Measurements from ENCODE around the gene TRPM6.

TRPM6 gene

DNA sequence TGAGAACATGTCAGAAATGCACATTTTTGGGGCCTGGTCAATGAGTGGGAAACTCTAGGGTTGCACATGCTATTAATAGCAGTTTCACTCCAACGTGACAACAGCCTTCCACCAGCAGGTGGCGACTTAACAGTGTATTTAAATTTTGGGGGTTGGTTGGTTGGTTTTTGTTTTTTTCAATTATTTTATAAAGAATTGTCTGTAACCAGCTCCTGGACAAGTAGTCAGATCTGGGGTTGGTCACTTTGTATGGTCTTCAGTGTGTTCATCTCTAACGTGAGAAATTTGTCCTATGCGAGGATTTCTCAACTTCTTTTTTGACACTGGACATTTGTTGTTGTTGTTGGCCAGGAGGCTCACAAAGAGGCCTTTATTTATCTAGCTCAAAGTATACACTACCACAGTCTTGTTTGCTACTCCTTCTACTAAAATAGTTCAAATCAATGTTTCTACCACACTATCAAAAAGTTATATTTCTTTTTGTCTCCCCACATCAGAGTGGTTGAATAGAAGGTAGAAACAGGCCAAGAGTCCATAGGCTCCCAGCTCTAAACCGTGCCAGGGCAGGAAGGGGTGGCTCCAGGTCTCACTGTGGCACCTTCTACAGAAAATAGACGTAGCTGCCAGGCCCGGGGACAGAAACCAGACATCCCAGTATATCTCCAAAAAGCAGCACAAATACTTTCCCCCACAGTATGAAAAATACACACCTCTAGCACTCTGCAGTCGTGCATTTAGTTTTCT, 110.4 kb downstream of the TRPM6 start:
- in situ Hi-C loops (cut with MboI; ENCODE audit: low sequenced_read_pairs), result loop anchor here (10.0 to 25.0 kb wide), 2 partner anchors 227 to 410 kb away; no protein-coding TSS in a partner anchor

DNA sequence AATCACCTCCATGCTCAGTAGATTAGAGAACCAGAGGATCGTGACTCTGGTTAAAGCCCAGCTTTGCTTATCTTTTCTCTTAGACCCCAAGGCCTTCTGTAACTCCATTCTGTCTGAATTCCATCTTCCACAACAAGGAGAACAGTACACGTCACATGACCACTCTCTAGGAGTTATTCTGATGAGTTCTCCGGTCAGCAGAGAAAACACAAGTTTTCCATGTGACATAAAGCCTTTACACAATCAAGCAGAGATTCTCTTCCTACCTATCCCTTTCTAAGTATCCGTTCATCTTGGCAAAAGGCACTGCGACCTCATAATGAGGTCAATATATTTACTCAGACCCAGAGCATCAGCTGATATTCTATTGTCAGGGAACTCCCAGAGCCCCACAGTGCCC, 112.3 kb downstream of the TRPM6 start:
- in situ Hi-C loops (cut with MboI; ENCODE audit: low sequenced_read_pairs), result loop anchor here (10.0 to 25.0 kb wide), 2 partner anchors 229 to 412 kb away; no protein-coding TSS in a partner anchor

DNA sequence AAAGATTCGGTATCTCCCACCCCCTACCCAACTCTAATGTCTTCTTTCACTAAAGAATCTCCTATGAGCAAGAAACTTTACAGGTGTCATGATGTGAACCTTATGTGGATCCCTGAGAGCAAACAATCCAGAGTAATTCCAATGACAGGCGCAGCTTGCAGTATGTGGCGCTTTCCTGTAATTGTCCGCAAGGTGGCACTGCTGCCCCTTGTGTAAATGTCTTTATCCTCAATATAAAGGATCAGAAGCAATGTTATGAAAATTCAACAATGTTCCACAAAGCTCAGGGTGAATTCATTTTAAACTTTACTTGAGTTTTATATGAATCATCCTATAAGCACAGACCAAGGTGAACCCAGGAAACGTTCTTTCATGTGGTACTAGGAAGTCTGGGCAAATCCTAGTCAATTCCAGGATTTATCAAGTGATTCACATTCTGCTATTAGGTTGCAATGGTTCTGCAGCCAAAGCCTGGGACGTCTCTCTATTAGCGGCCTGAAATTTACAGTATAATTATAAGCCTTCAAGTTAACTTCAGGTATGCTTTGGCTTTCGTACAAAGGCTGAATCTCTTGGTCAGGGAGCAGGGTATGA, 113.7 kb downstream of the TRPM6 start:
- in situ Hi-C loops (cut with MboI; ENCODE audit: low sequenced_read_pairs), result loop anchor here (5.0 to 10.0 kb wide), 2 partner anchors 231 to 303 kb away; no protein-coding TSS in a partner anchor

DNA sequence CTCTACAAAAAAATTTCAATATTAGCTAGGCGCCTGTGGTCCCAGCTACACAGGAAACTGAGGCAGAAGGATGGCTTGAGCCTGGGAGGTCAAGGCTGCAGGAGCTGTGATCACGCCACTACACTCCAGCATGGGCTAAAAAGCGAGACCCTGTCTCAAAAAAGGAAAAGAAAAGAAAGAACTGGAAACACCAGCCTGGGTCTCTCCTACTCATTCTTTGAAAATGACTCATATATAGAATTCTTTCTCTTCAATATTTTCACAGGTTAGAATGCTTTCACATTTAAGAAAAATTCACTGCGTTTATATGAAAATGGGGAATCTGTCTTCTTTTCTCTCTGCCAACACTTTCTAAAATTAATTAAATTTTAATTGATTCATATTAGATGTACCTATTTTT, 115.6 kb downstream of the TRPM6 start:
- in situ Hi-C loops (cut with MboI; ENCODE audit: low sequenced_read_pairs), result loop anchor here (5.0 to 10.0 kb wide), 2 partner anchors 233 to 305 kb away; no protein-coding TSS in a partner anchor

DNA sequence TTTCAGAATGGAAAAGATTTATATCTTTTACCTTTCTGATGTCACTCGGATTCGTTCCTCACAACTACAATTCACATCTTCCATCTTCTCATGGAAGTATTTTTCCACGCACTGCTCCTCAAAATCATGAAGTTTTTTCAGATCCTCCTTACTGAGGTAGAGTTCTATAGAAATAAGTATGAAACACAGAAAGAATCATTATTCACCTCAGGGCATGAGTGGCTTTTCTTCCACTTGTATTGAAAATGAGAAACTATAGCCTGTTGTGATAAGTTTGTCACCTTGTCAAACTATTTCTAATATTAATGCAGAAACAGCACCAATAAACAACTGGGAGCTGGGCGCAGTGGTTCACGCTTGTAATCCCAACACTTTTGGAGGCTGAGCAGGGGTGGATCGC, 116.0 kb downstream of the TRPM6 start:
- in situ Hi-C loops (cut with MboI; ENCODE audit: low sequenced_read_pairs), result loop anchor here (5.0 to 10.0 kb wide), 2 partner anchors 233 to 306 kb away; no protein-coding TSS in a partner anchor

DNA sequence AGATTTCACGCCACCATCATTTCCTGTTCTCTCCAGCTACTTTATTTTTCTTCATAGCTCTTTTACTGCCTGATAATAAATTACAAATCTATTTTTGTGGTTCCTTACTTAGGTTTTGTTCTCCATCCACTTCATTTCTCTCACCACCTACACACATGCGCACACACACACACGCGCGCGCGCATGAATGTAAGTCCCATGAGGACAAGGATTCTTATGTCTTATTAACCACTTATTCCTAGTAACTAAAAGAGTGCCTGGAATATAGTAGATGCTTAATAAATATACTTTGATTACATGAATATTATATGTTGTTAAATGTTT, 116.5 kb downstream of the TRPM6 start:
- in situ Hi-C loops (cut with MboI; ENCODE audit: low sequenced_read_pairs), result loop anchor here (5.0 to 10.0 kb wide), 2 partner anchors 234 to 306 kb away; no protein-coding TSS in a partner anchor

DNA sequence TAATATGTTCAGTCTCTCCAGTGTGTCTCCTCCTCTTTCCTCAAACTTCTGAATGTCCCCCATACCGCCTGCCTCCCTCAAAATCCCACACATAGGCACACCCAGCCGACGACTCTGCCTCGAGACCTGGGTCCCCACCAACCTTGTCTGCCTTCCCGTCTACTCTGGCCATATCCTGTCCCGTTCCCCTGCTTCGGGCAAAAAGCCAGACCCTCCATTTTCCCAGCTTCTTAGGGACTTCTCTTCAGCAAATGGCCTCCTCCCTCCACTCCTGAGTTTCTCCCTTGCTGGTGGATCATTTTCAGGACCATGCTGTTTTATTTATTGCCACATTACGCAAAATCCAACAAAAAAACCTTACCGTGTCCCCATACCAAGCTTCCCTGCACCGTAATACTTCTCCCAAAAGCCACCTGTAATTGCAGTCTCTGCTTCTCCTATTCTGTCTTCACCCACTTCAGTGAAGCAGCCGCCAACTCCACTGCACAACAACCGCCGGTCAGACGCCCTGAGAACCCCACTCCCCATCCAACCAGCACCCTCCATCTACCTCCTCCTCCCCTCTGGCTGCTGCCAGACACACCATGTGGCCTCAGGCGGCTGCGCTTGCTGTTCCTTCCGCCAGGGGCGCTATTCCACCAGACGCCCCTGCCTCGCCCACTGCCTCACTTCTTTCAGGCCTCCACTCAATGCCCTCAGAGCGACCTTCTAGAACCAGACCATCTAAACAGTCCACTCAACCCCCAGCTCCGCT, 117.0 kb downstream of the TRPM6 start:
- in situ Hi-C loops (cut with MboI; ENCODE audit: low sequenced_read_pairs), result loop anchor here (5.0 to 10.0 kb wide), 2 partner anchors 234 to 307 kb away; no protein-coding TSS in a partner anchor

DNA sequence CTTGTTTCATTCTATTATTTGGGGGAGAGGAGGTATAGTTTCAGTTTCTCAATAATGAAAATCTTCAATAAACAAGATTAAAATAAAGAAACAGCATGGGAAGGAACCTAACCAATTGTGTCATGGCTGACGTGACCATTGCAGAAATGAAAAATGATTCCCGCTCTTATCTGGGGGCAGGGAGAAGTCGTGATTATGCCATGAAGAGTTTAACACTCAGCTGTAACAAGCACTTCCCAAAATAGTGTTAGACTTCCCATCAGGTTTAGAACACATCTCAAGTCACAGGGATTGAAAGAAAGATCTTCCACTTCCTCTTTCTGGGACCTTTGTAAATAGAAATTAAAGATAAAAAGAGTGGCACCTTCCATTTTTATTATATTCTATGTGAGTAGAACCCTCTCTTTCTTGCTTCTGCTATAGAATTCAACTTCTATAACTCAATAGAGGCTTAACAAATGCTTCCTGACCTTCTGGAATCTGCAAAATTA, 122.2 kb downstream of the TRPM6 start:
- in situ Hi-C loops (cut with MboI; ENCODE audit: low sequenced_read_pairs), result no loop called here

DNA sequence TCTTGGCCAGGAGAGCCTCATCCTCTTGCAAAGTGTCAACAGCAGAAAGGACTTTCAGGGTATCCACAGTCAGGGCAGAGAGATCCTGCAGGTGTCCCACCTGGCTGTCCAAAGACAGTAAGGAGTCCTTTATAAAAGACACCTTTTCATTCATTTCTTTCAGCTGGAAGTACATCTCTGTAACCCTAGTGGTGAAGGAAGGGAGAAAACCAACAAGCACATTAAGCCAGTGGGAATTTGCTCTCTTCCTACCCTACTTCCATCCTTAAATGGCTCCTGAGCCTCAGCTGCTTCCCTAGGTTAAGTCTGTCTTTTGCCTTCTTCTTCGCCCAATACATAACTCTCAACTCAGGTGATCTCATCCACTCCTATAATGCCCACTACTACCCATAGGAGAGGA, 124.8 kb downstream of the TRPM6 start:
- in situ Hi-C loops (cut with MboI; ENCODE audit: low sequenced_read_pairs), result no loop called here

DNA sequence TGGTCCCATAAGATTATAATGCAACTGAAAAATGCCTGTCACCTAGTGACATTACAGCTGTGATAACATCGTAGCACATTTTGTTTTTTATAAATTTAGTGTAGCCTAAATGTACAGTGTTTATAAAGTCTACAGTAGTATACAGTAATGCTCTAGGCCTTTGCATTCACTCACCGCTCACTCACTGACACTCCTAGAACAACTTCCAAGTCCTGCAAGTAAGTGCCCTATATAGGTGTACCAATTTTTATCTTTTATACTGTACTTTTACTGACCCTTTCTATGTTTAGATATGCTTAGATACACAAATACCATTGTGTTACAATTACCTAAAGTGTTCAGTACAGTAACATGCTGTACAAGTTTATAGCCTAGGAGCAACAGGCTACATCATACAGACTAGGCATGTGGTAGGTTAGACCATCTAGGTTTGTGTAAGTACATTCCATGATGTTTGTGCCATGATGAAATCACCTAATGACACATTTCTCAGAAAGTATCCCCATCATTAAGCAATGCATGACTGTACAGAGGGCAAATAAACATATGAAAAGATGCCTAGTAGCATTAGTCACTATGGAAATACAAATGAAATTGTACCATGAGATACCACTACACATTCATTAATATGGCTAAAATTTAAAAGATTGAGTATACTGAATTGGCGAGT, 127.6 kb downstream of the TRPM6 start:
- in situ Hi-C loops (cut with MboI; ENCODE audit: low sequenced_read_pairs), result no loop called here

DNA sequence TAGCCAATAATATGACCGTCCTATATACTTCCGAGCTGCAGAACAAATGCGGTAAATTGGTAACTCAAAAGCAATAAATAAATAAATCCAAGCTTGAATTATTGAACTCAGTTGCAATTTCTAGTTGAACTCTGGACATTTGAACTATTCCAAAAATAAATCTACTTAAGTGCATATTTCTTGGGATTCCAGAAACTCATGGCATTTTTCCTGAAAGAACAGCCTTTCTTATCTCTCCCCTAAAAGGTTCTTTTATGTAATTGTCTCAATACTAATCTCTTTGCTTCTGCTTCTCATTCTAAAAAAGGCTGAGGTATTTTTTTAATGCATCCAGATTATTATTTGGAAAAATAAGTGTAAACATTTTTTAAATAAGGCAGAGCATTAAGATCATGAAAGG, 131.7 kb downstream of the TRPM6 start:
- in situ Hi-C loops (cut with MboI; ENCODE audit: low sequenced_read_pairs), result no loop called here

DNA sequence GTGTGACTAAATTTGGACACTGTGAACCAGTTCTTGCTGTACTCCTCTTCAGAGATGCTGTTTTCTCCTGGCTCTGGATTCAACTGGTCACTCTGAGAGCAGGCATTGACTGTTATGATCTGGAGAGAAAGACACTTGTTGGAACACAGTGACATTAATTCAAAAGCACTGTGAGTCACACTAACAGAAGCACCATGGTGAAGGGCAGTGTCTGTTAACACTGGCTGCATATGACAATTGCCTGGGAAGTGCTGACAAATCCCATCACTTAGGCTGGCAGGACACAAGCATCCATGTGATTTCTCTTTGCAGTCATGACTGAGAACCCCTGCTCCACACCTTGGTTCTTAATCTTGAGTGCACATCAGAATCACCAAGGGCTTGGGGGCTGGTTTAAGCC, 132.4 kb downstream of the TRPM6 start:
- in situ Hi-C loops (cut with MboI; ENCODE audit: low sequenced_read_pairs), result no loop called here

DNA sequence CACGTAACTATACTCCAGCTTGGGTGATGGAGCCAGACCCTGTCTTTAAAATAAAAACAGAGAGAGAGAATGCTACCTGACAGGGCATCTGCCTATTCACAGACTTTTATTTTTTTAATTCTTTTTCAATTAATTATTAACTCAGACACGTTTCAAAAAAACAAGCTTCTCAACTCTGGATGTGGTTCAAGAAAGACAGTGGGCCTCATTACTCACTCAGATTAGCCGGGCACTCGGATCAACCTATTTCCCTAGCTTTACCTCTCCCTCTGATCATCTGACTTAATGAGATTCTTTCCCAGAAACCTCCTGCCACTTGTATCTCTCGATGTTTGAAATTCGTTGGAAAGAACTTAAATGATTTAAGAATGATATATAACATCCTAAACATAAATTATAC, 134.1 kb downstream of the TRPM6 start:
- in situ Hi-C loops (cut with MboI; ENCODE audit: low sequenced_read_pairs), result no loop called here

DNA sequence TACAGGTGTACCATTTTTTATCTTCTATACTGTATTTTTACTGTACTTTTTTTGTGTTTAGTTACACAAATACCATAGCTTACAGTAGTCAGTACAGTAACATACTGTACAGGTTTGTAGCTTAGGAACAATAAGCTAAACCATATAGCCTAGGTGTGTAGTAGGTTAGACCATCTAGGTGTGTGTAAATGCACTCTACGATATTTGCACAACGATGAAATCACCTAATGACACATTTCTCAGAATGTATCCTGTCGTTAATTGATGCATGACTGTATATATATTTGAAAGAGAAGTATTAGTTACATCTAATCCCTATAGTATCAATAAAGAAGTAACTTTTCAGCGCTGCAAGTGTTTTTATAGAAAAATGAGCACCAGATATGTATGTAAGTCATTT, 138.8 kb downstream of the TRPM6 start:
- in situ Hi-C loops (cut with MboI; ENCODE audit: low sequenced_read_pairs), result no loop called here

DNA sequence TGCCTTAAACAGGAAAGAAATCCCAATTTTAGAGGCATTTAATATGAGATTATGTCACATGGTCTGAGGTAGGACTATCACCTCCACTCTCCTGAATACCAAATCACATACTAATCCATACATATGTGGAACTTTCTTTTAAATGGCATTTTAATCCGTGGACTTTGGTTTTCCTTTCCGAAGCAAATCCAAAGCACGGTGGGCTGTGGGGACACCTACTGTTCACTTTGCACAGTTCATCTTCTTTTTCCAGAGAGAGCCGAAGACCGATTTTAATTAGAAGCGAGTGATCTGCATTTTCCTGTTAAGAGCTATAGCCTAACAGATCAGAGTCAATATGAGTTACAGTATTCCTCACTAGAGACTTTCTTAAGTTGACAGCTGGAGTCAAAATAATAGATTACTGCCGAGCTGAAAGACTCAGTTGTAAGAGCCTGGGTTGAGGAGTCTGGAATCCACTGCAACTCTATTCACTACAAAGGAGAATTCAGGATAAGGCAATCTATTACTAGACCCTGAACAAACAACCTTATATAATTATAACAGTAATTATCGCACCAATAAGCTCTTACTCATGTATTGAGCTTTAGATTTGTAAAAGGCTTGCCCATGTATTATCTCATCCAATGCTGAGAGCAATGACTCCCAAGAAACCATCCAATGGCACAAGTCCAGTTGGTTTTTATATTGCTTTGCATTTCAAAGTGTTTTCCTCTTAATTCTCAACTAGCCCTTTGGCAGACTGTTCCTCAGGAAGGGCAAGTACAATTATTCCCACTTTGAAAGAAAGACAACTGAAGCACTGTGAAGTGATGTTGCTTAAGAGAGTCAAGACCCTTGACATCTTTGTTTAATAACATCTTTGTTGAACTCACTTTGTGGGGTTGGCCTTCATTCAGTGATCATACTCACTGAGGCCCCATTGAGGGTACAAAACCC, 144.7 kb downstream of the TRPM6 start:
- in situ Hi-C loops (cut with MboI; ENCODE audit: low sequenced_read_pairs), result no loop called here

DNA sequence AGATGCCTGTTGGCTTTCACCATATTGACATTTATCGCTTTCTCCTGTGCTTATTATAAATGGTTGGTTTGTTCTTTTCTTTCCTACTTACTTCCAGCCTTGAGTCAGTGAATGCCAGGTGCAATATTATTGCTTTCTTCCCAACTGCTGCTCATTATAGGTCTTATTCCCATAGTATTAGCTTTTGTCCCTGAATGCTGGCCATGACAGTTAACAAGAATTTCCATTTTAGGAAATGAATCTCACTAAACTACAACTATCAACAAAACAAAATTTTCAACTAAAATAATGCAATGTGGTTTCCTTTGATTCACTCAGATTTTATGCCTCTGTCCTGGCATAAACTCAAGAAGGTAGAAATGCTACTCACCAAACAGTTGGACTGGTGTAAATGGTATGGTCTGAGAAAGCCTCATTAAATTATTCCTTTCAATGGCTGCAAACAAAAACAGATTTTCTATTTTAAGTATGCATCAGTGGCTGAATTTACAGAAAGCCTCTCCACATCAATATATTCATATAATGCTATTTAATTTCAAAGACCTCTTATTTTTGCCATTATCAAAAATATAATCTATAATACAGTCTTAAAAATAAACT, 145.4 kb downstream of the TRPM6 start:
- in situ Hi-C loops (cut with MboI; ENCODE audit: low sequenced_read_pairs), result no loop called here

DNA sequence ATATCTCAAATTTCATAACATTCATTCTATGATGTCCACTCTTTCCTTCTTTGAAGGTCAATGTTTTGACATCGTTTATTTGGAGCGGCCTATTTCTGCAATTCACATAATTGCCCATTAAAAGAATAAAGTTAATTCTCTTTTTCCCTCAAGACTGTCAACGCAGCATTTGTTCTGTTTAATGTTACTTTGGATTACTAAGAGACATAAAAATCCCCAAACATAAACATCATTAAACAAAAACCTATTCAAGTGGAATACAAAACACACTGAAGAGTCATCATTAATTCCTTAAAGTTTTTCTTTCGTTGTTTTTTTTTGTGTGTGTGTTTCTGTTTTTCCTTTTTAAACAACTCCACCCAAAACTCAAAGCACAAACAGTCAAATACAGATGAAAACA, 151.1 kb downstream of the TRPM6 start:
- in situ Hi-C loops (cut with MboI; ENCODE audit: low sequenced_read_pairs), result no loop called here

DNA sequence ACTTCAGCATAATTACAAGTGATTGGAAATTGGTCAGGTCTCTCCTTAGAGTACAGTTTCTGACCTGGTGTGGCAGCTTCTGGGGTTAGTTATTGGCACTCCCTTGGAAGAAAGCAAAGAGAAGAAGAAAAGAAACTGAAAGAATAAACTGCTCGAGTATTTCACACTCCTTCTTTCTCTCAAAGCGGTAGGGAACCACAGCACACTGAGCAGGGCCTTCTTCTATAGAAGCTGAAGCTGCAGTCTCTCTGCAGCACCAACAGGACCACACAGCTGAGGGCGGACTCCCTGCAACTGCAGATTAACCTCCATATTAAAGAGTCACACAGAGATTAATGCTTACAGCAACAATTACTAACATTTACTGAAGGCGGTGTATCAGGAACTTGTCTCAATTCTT, 152.0 kb downstream of the TRPM6 start:
- in situ Hi-C loops (cut with MboI; ENCODE audit: low sequenced_read_pairs), result no loop called here

DNA sequence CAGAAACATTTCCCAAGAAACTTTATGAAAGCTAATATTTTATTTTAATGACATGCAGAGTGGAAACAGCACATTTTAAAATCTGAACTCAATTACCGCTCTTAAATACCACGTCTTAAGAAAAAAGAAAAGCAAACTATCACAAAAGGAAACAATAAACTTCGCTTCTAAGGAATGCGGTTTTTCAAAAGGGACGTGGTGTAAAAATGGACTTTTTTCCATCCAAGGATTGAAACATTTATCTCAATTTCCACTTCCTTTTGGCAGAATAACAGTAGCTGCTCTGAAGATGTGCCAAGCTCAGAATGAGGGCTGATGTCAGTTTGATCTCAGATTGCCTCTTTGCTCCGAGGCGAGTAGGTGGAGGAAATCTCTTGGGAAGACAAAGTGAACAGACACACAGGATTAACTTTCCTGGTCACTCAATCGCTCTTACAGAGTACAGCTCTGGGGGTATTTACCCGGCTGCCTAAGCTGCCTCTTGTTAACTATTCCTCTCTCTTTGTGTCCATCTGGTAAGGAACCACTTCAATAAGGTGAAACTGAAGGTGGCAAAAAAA, 158.5 kb downstream of the TRPM6 start:
- in situ Hi-C loops (cut with MboI; ENCODE audit: low sequenced_read_pairs), result no loop called here

Data from HL-60/S4 treated with retinoic acid at 250 ng/mL for 4 days and 3 days (cell line).